Mucosa of descending colon (tissue), 3 donors: ENCODE measurements around the gene ARHGEF1. TPM values are rescaled to one million over a fixed set of nuclear protein-coding genes. Genes with fewer than 3 reads are reported as not detected.

Experiments
- ATAC-seq: fragments of 200-7000 bp; cut with Tn5 transposase; one replicate; pipeline ENCODE4 v1.9.1; 2020; ENCODE audit warnings: mild to moderate bottlenecking, moderate library complexity
- DNase-seq, 3 donors: peaks; one replicate each; pipeline ENCODE4 v3.0.0-alpha.2; 2020
- H3K36me3 ChIP-seq: fragments of 200-600 bp; one replicate; pipeline ENCODE4 v1.8.0; 2021; ENCODE audit warnings: low read depth, mild to moderate bottlenecking
- H3K4me1 ChIP-seq: fragments of 200-600 bp; one replicate; pipeline ENCODE4 v1.8.0; 2021; ENCODE audit warnings: low read depth, mild to moderate bottlenecking
- H3K4me3 ChIP-seq: fragments of 200-600 bp; one replicate; pipeline ENCODE4 v1.8.0; 2021; ENCODE audit warnings: mild to moderate bottlenecking
- H3K9me3 ChIP-seq: fragments of 200-600 bp; one replicate; pipeline ENCODE4 v1.8.0; 2021; ENCODE audit warnings: mild to moderate bottlenecking
- CTCF ChIP-seq: fragments of 200-600 bp; IDR thresholded peaks from one replicate; pipeline ENCODE4 v1.8.0; 2022; ENCODE audit warnings: antibody characterized with exemption, mild to moderate bottlenecking
- intact Hi-C, 2 donors: fragments of 100-400 bp; cut with DNase I in 1 of 2; cut with micrococcal nuclease in 1 of 2; formaldehyde crosslinking; loops; one replicate each; pipeline versions ENCODE4 v1.11.0 to v1.11.1; 2022; cut with DNase I, micrococcal nuclease
- total RNA-seq, 3 donors: library from RNA; stranded (reverse); fragmentation: NEBNext Ultra II Directional in 2 of 3; extraction: Animal tissue kit (Norgen Biotek cat#: 25700) in 2 of 3; gene quantifications; one replicate each; pipeline versions ENCODE4 v1.2.1 to v1.2.4, GENCODE V29; 2021 to 2023
- donor health status: DM: no; HTN: no; CAD: no; lungs with moderate emphysema.
- donor health status: DM: no; HTN: no; CAD: no.
- donor health status: DM: no; HTN: yes; CAD: no.

The ARHGEF1 gene
- total RNA-seq, 3 donors from 2014 or later: 84.9 to 125 (median 92.3) TPM

DNA sequence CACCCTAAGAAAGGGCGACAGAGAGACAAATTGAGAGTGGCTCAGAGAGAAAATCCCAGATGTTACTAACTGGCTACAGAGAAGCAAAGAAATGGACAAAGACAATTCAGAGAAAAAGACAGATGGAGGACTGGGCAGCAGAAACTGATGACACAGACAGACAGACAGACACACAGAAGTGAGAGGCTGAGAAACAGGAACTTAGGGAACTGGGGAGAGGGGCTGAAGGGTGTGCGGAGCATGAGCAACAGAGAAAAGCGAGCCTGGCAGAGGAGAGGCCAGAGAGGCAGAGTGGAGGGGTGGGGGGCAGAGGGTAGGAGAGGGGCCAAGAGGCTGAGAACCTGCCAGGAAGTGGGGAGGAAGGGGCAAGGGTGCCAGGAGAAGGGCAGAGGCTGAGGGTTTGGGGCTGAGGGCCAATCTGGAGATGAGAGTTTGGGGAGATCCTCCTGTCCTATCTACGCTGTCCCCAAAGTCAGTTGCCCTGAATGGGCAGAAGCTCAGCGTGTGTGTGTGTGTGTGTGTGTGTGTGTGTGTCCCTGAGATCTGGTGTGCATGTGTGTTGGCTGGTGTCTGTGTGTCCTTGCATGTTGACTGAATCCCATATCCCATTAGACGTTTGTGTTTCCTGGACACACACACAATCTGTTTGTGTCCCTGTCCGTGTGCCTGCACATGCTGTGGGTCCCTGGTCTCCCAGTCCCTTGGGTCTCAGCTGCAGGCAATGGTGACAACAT, 50.9 kb downstream of the ARHGEF1 start:
- ATAC-seq (no peak), DNase-seq (peak in 1 of 3 donors; percentile 23)
- Histone ChIP-seq H3K9me3 (no peaks in the 10 kb centered on the region), H3K4me1 (peaks cover 7% of the 10 kb centered on the region), H3K36me3 (no peaks in the 10 kb centered on the region), H3K4me3 (no peak overlapping the region)
- TF ChIP-seq CTCF: no peak
- intact Hi-C loops: no loop called here

DNA sequence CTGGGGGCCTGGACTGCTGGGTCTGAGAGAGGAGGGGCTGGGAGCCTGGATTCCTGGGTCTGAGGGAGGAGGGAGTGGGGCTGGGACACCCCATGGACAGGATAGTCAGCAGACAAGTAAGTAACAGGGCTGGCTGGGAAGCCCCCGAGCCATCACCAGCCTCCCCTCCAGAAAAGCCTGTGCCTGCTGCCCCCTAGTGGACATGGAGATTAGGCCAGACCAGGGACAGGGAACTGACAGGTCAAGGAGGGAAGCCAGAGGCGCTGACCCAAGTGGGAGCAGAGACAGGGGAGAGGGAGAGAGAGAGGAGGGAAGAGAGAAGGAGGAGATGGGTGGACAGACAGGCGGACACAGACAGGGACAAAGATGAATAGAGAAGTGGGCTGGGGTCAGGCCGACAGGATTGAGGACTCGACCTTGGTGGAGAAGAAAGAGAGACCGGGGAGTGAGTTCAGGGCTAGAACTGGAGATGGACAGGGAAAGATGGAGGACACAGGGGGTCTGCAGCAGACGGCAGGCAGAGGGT, 51.9 kb downstream of the ARHGEF1 start:
- ATAC-seq: peak; percentile 83
- DNase-seq: peak; percentile 74 to 89 (median 84)
- peak; percentile 72 for TF ChIP-seq CTCF
- Histone ChIP-seq H3K4me3 (no peak overlapping the region), H3K36me3 (no peaks in the 10 kb centered on the region), H3K4me1 (no peaks in the 10 kb centered on the region), H3K9me3 (no peaks in the 10 kb centered on the region)
- intact Hi-C loops: no loop called here

DNA sequence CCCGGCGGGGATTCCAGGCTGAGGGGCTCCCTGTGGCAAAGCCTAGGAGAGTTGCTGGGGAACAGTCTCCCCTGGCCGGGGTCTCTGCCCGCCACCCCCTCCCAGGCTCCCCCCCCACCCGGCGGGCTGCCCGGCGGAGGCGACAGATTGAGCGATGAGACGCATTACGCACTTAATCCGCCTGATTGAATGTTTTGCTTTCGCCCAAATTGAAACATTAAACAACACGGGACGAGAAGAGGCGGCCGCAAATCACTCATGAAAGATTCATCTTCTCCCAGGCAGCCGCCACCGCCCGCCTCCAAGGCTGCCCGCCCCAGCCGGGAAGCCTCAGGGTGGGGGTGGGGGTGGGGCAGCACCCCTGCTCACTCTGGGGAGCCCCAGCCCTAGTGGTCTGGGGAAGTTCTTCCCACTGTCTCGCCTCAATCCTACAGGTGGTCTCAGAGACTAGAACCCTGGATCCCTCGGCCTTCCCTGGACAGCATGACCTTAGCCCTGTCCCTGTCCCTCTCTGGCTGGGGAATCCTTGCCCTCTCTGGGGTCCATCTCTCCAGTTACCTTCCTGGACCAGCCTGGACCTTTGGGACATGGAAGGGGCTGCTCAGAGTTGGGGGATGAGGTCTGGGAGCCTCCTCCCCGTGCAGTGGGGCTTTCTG, 52.9 kb downstream of the ARHGEF1 start:
- intact Hi-C loops: no loop called here

DNA sequence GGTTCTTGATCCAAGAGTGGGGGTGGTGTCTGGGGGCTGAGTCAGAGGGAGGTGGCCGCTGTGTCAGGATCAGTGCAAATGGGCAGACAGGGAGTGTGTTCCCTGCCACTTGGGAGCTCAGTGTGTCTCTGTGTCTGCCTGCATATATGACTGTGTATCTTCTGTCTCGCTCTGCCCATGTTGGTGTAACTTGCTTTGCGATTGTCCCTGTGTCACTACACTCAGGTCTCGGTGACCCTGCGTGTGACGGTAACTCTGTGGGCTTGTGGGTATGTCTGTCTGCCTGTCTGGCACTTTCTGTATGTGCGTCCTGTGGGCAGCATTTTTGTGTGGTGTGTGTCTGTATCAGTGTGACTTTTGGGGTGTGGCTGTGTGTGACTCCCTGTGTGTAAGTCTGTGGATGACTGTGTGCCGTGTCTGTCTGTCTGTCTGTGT, 53.4 kb downstream of the ARHGEF1 start:
- H3K4me3 ChIP-seq: no peak overlapping the region
- no peaks in the 10 kb centered on the region for H3K9me3 ChIP-seq
- no peak for TF ChIP-seq CTCF
- ATAC-seq (no peak), DNase-seq (no peak)
- no peaks in the 10 kb centered on the region for H3K36me3 ChIP-seq
- peaks cover 8% of the 10 kb centered on the region for H3K4me1 ChIP-seq
- intact Hi-C loops: no loop called here

More for the DNA sequence above, 52.9 kb downstream of the ARHGEF1 start:
- Histone ChIP-seq H3K9me3 (no peaks in the 10 kb centered on the region), H3K36me3 (no peaks in the 10 kb centered on the region), H3K4me1 (peaks cover 5% of the 10 kb centered on the region), H3K4me3 (no peak overlapping the region)
- TF ChIP-seq CTCF: no peak
- DNase-seq (peak in 1 of 3 donors; percentile 50), ATAC-seq (no peak)

- Histone ChIP-seq H3K4me1 (peaks cover 8% of the 10 kb centered on the region), H3K36me3 (no peaks in the 10 kb centered on the region), H3K4me3 (no peak overlapping the region), H3K9me3 (no peaks in the 10 kb centered on the region)
- TF ChIP-seq CTCF: no peak
- intact Hi-C loops: no loop called here
- ATAC-seq (no peak), DNase-seq (peak in 1 of 3 donors; percentile 47)
Observed at GRCh38 chr19:41936961-41937360, 54.0 kb downstream of the ARHGEF1 start.
